ENCODE data around the gene WDR55. TPM values are rescaled to one million over a fixed set of nuclear protein-coding genes. Genes with fewer than 3 reads are reported as not detected.

The WDR55 gene
- polyA plus RNA-seq, 1 of the 3 experiments (the other 2 are of a cell fraction), result 28.3 TPM

DNA sequence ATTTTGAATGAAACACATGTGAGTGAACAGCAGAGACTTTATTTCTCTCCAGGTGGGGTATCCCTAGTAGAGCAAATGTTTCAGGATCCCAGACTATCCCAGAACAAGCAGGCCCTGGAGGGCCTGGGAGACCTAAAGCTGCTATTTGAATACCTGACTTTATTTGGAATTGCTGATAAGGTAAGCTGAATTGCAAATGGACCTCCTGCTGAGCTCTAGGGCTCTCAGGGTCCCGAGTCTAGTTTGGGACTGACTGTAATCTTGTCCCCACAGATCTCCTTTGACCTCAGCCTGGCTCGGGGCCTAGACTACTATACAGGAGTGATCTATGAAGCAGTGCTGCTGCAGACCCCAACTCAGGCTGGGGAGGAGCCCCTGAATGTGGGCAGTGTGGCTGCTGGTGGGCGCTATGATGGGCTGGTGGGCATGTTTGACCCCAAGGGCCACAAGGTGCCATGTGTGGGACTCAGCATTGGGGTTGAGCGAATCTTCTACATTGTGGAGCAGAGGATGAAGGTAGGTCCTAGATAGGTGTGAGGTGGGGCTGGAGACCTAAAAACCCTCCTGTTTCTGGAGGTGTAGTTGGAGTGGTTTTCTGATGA is 32.3 kb downstream of the WDR55 start:
- POLR2A ChIA-PET, result no interaction called here
- H3K79me2 ChIP-seq (ENCODE audit: insufficient read depth), result peaks cover 56% of the 10 kb centered on the region

DNA sequence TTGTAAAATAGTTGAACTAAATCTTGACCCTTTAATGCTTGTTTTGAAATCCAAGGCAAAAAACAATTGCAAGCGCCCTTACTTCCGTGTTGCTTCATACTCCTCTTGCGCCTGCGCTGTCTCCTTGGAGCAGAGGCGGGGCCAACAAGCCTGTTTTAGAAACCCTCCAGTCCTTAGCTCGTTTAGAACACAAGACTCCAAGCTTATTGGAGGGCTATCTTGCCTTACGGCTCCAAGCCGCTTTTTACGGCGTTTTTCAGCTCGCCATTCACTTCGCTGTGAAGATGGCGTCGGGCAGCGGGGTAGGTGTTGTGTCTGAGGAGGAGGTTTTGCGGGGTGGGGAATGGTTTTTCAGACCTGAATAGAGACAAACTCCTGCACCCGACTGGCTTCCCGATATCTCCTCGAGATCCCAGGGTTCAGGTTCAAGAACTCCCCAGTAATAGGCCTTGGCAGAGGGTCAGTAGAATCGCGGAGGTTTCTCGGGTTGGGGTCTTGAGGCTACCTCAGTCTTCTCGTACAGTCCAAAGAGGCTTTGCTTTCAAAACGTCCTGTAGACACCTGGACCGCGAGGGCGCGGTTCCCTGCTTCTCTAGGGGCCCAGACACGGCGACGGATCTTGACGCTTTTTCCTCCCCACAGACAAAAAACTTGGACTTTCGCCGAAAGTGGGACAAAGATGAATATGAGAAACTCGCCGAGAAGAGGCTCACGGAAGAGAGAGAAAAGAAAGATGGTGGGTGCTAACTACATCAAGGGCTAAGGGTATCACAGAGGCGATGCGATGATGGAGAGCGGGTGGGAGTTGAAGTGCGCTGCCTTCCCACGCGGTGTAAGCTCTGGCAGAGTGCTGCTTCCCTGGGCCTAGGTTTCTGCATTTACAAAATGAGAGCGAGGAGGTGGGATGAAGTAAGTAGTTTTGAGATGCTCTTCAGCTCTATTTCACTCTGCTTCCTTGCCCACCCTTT is 35.8 kb downstream of the WDR55 start, which contains the start of gene ZMAT2:
ZMAT2 (plus strand) TSS at position 271 of the 968 bp plus-strand sequence; CDS start at position 285, 14 bp downstream.
- Histone ChIP-seq H4K20me1 (ENCODE audit: insufficient read depth) (no peaks in the 10 kb centered on the region), H3K9me2 (no peaks in the 10 kb centered on the region), H3K9me3 (no peaks in the 10 kb centered on the region), H3K9ac (peak within 1 kb of the TSS; percentile 84), H3K27ac (ENCODE audit: low read depth in 2 of 2, low read length in 1 of 2) (peak within 1 kb of the TSS; percentile 51 to 84; a peak in 3 of 4 replicates), H2AFZ (ENCODE audit: low read depth) (peak within 1 kb of the TSS; percentile 71), H3K36me3 (replicated peaks in 1 of 2; ENCODE audit: control insufficient read depth in 1 of 2, insufficient read depth in 2 of 2, low read length in 1 of 2) (peaks cover 80 to 85% of the 10 kb centered on the region in 2 experiments), H3K27me3 (ENCODE audit: insufficient read depth) (no peaks in the 10 kb centered on the region), H3F3A (replicated peaks; ENCODE audit: insufficient read depth) (peaks cover 20% of the 10 kb centered on the region), H3K79me2 (ENCODE audit: insufficient read depth) (peaks cover 28% of the 10 kb centered on the region), H3K4me3 (ENCODE audit: low read depth in 2 of 2, low read length in 1 of 2) (peak within 1 kb of the TSS; percentile 86 to 96), H3K4me1 (ENCODE audit: control insufficient read depth in 1 of 2, insufficient read depth in 2 of 2, low read depth in 1 of 2, low read length in 1 of 2) (peaks cover 0 to 9% of the 10 kb centered on the region in 2 experiments; a peak in 2 of 4 replicates), H3K4me2 (peak within 1 kb of the TSS; percentile 92)
- DNase-seq, result peak; percentile 89
- 2% methylated on average over 44 of the region's 44 CpGs for WGBS (ENCODE audit: low lambda C conversion rate)
- ChIA-PET POLR2A (interaction anchor here (0.7 to 2.8 kb wide), 4 partner anchors 9 to 143 kb away, joined by 3 to 21 read pairs (median 6); partner anchors contain the start of genes HARS1, HARS2, IK and NDUFA2), CTCF (no interaction called here)
- TF ChIP-seq FOXJ3 (CRISPR knock-in tag; IDR thresholded peaks at IDR 0.05) (no peak), POLR2AphosphoS5 (IDR thresholded peaks at IDR 0.05; ENCODE audit: low read depth, low read length) (peak; percentile 87), EP300 (IDR thresholded peaks at IDR 0.05; ENCODE audit: borderline replicate concordance in 1 of 2, low read depth in 1 of 2, low read length in 1 of 2) (no peak), RFX5 (IDR thresholded peaks at IDR 0.05; ENCODE audit: low read length) (no peak), MXI1 (IDR thresholded peaks at IDR 0.05; ENCODE audit: low read depth, low read length) (peak; percentile 80; the same call in 1 of the 2 replicates), NFIC (IDR thresholded peaks at IDR 0.05; ENCODE audit: borderline replicate concordance) (0 out of 2 replicates have a peak, but pooled peaks have one; percentile 45), TCF12 (IDR thresholded peaks at IDR 0.05) (no peak), TAF1 (IDR thresholded peaks at IDR 0.05; ENCODE audit: borderline replicate concordance, low read depth, low read length) (peak; percentile 97), RAD21 (IDR thresholded peaks at IDR 0.05; ENCODE audit: low read length) (no peak), EZH2phosphoT487 (IDR thresholded peaks at IDR 0.05; ENCODE audit: borderline replicate concordance, low read depth) (no peak)
- TF ChIP-seq, protein P1, sequence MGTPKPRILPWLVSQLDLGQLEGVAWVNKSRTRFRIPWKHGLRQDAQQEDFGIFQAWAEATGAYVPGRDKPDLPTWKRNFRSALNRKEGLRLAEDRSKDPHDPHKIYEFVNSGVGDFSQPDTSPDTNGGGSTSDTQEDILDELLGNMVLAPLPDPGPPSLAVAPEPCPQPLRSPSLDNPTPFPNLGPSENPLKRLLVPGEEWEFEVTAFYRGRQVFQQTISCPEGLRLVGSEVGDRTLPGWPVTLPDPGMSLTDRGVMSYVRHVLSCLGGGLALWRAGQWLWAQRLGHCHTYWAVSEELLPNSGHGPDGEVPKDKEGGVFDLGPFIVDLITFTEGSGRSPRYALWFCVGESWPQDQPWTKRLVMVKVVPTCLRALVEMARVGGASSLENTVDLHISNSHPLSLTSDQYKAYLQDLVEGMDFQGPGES (IDR thresholded peaks at IDR 0.05; ENCODE audit: low read depth, low read length), result peak; percentile 33; the same call in 1 of the 2 replicates
- TF ChIP-seq, protein P2, sequence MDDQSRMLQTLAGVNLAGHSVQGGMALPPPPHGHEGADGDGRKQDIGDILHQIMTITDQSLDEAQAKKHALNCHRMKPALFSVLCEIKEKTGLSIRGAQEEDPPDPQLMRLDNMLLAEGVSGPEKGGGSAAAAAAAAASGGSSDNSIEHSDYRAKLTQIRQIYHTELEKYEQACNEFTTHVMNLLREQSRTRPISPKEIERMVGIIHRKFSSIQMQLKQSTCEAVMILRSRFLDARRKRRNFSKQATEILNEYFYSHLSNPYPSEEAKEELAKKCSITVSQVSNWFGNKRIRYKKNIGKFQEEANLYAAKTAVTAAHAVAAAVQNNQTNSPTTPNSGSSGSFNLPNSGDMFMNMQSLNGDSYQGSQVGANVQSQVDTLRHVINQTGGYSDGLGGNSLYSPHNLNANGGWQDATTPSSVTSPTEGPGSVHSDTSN (IDR thresholded peaks at IDR 0.05), result 0 out of 2 replicates have a peak, but pooled peaks have one; percentile 22

More for the DNA sequence above, 32.3 kb downstream of the WDR55 start:
- CTCF ChIA-PET, result interaction anchor here (1.9 to 2.2 kb wide), 2 partner anchors 23 to 324 kb away, joined by 6 read pairs; no protein-coding TSS in a partner anchor
- Histone ChIP-seq H4K20me1 (ENCODE audit: insufficient read depth) (no peaks in the 10 kb centered on the region), H3K36me3 (replicated peaks in 1 of 2; ENCODE audit: control insufficient read depth in 1 of 2, insufficient read depth in 2 of 2, low read length in 1 of 2) (peaks cover 71 to 75% of the 10 kb centered on the region in 2 experiments), H3F3A (replicated peaks; ENCODE audit: insufficient read depth) (peaks cover 18% of the 10 kb centered on the region), H3K27me3 (ENCODE audit: insufficient read depth) (no peaks in the 10 kb centered on the region), H3K4me1 (ENCODE audit: control insufficient read depth in 1 of 2, insufficient read depth in 2 of 2, low read depth in 1 of 2, low read length in 1 of 2) (peaks cover 0 to 16% of the 10 kb centered on the region in 2 experiments; a peak in 3 of 4 replicates), H3K4me2 (no peak overlapping the region), H3K9me3 (no peaks in the 10 kb centered on the region), H2AFZ (ENCODE audit: low read depth) (no peak overlapping the region), H3K9ac (no peak overlapping the region), H3K4me3 (ENCODE audit: low read depth in 2 of 2, low read length in 1 of 2) (no peak overlapping the region), H3K9me2 (no peaks in the 10 kb centered on the region), H3K27ac (ENCODE audit: low read depth in 2 of 2, low read length in 1 of 2) (no peak overlapping the region)
- no peak for DNase-seq
- TF ChIP-seq CHD2 (IDR thresholded peaks at IDR 0.05; ENCODE audit: low read length, partially characterized antibody), result no peak
- no peak for TF ChIP-seq YY1 (IDR thresholded peaks at IDR 0.05; ENCODE audit: low read depth)
- no peak for TF ChIP-seq FOXJ3 (CRISPR knock-in tag; IDR thresholded peaks at IDR 0.05)
- TF ChIP-seq, protein P3, sequence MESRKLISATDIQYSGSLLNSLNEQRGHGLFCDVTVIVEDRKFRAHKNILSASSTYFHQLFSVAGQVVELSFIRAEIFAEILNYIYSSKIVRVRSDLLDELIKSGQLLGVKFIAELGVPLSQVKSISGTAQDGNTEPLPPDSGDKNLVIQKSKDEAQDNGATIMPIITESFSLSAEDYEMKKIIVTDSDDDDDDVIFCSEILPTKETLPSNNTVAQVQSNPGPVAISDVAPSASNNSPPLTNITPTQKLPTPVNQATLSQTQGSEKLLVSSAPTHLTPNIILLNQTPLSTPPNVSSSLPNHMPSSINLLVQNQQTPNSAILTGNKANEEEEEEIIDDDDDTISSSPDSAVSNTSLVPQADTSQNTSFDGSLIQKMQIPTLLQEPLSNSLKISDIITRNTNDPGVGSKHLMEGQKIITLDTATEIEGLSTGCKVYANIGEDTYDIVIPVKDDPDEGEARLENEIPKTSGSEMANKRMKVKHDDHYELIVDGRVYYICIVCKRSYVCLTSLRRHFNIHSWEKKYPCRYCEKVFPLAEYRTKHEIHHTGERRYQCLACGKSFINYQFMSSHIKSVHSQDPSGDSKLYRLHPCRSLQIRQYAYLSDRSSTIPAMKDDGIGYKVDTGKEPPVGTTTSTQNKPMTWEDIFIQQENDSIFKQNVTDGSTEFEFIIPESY (IDR thresholded peaks at IDR 0.05; ENCODE audit: borderline replicate concordance, low read depth), result no peak
- TF ChIP-seq RXRA (IDR thresholded peaks at IDR 0.05; ENCODE audit: borderline replicate concordance, low read depth), result no peak
- TF ChIP-seq, protein P4, sequence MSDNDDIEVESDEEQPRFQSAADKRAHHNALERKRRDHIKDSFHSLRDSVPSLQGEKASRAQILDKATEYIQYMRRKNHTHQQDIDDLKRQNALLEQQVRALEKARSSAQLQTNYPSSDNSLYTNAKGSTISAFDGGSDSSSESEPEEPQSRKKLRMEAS (IDR thresholded peaks at IDR 0.05; ENCODE audit: low read depth), result no peak
- TF ChIP-seq EP300 (IDR thresholded peaks at IDR 0.05; ENCODE audit: borderline replicate concordance in 1 of 2, low read depth in 1 of 2, low read length in 1 of 2), result no peak
- TF ChIP-seq MEF2A (IDR thresholded peaks at IDR 0.05; ENCODE audit: borderline replicate concordance, low read depth), result no peak
- TF ChIP-seq SIN3A (IDR thresholded peaks at IDR 0.05; ENCODE audit: borderline replicate concordance, low read depth, low read length), result no peak
- TF ChIP-seq POLR2AphosphoS5 (IDR thresholded peaks at IDR 0.05; ENCODE audit: low read depth, low read length), result no peak
- no peak for TF ChIP-seq GATA2 (CRISPR knock-in tag; IDR thresholded peaks at IDR 0.05)
- no peak for TF ChIP-seq SMC3 (IDR thresholded peaks at IDR 0.05; ENCODE audit: low read depth, low read length)
- no peak for TF ChIP-seq NRF1 (IDR thresholded peaks at IDR 0.05; ENCODE audit: low read depth, low read length)
- no peak for TF ChIP-seq RCOR1 (IDR thresholded peaks at IDR 0.05; ENCODE audit: low read length)
- no peak for TF ChIP-seq ELF1 (IDR thresholded peaks at IDR 0.05)
- WGBS (ENCODE audit: low lambda C conversion rate), result 96% methylated on average over 4 of the region's 4 CpGs

Data from SK-N-SH (cell line).